LHCN-M2 (cell line): ENCODE measurements around the gene CASKIN2. TPM values are rescaled to one million over a fixed set of nuclear protein-coding genes. Genes with fewer than 3 reads are reported as not detected.

Source experiments
- DNase-seq: peaks from one replicate; pipeline ENCODE4 v3.0.0-alpha.2; 2012; ENCODE audit warnings: low read depth
- total RNA-seq: library from RNA; depleted of rRNA; stranded (reverse); fragments of >200 nt; gene quantifications from 2 replicates; pipeline ENCODE4 v1.2.3, GENCODE V29; 2014

CASKIN2 gene
- total RNA-seq, 1 experiment from 2014 or later: 7.7 TPM

GRCh38 chr17:75506888-75507287 is 8.4 kb downstream of the CASKIN2 start:
- DNase-seq: no peak

- DNase-seq: no peak
Measured at GRCh38 chr17:75506134-75506533, 9.2 kb downstream of the CASKIN2 start.

- no peak for DNase-seq
Measured at GRCh38 chr17:75505640-75506039, 9.7 kb downstream of the CASKIN2 start.

- no peak for DNase-seq
Measured at GRCh38 chr17:75505152-75505409, 10.3 kb downstream of the CASKIN2 start.

GRCh38 chr17:75504347-75505151 is 10.8 kb downstream of the CASKIN2 start:
- no peak for DNase-seq

GRCh38 chr17:75503976-75504346 is 11.4 kb downstream of the CASKIN2 start:
- DNase-seq: no peak

- no peak for DNase-seq
Measured at GRCh38 chr17:75503337-75503950, 11.9 kb downstream of the CASKIN2 start.

- no peak for DNase-seq
Measured at GRCh38 chr17:75502721-75503329, 12.5 kb downstream of the CASKIN2 start.

GRCh38 chr17:75502072-75502720 is 13.1 kb downstream of the CASKIN2 start:
- DNase-seq: no peak

- DNase-seq: no peak
Measured at GRCh38 chr17:75501378-75502071, 13.8 kb downstream of the CASKIN2 start.

- DNase-seq: no peak
Measured at GRCh38 chr17:75500419-75501216, 14.7 kb downstream of the CASKIN2 start.

- DNase-seq: no peak
Measured at GRCh38 chr17:75499313-75500022, 15.9 kb downstream of the CASKIN2 start.

GRCh38 chr17:75498726-75499213 is 16.6 kb downstream of the CASKIN2 start:
- DNase-seq: no peak

- no peak for DNase-seq
Measured at GRCh38 chr17:75498039-75498725, 17.2 kb downstream of the CASKIN2 start.

GRCh38 chr17:75496005-75496404 is 19.3 kb downstream of the CASKIN2 start:
- DNase-seq: no peak

GRCh38 chr17:75494326-75494877 is 20.9 kb downstream of the CASKIN2 start:
- no peak for DNase-seq

- no peak for DNase-seq
Measured at GRCh38 chr17:75493476-75494129, 21.7 kb downstream of the CASKIN2 start.

- DNase-seq: no peak
Measured at GRCh38 chr17:75492555-75493168, 22.7 kb downstream of the CASKIN2 start.
